ENCODE results near the gene MDN1.
"Not testable (repeated sequence)": the region's sequence is repeated elsewhere in the genome, so short reads cannot be mapped to it uniquely, and the experiment has no call there.

The MDN1 gene

DNA sequence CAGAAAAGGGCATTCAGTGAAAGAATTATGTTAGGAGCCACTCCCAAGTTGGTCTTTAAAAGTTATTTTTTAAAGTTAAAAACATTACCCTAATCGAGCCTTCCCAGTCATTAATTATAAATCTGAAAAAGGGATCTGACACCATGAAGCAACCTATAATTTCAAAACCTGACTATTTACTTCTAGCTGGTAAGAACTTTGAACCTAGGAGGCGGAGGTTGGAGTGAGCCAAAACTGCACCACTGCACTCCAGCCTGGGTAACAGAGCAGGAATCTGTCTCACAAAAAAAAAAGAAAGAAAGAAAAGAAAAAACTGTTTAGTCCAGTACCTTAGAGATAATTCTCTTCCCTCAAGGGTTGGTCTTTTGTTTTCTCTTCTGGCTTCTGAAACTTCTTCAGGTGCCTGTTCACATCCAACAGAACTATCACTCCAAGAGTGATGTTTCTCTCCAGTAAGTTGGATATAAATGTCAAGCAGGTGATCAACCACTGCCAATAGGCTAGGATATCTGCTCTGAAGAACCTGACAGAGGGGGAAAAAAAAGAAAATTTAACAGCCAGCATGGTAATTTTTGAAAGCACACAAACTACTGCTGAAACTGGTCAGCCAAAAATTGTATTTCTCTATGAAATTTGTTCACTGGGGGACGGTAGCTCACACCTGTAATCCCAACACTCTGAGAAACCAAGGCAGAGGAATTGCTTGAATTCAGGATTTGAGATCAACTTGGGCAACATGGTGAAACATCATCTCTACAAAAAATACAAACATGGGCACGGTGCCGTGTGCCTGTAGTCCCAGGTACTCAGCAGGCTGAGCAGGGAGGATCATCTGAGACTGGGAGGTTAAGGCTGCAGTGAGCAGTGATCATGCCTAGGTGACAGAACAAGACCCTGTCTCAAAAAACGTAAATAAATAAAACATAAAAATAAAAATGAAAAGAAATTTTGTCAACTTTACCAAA, 38.2 kb downstream of the MDN1 start:
- Histone ChIP-seq H3K27ac (no peak overlapping the region), H3K4me3 (no peak overlapping the region)

DNA sequence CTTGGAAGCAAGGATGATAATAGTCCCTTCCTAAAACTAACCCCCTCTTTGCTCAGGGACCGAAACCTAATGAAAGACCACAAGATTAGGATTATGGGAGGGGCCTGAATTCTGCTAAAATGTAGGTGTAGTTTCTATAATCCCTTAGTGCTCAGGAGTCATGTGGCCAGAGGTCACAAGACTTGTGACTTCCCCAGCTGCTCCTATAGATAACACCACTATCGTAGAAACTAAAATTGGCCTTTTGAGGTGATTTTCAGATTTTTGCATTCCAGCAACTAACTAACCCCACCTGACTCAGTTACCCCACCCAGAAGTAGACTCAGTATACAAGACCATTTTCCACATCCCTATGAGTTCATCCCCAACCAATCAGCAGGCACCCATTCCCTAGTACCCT, 42.1 kb downstream of the MDN1 start:
- H3K4me3 ChIP-seq, result no peak overlapping the region
- no peak overlapping the region for H3K27ac ChIP-seq

DNA sequence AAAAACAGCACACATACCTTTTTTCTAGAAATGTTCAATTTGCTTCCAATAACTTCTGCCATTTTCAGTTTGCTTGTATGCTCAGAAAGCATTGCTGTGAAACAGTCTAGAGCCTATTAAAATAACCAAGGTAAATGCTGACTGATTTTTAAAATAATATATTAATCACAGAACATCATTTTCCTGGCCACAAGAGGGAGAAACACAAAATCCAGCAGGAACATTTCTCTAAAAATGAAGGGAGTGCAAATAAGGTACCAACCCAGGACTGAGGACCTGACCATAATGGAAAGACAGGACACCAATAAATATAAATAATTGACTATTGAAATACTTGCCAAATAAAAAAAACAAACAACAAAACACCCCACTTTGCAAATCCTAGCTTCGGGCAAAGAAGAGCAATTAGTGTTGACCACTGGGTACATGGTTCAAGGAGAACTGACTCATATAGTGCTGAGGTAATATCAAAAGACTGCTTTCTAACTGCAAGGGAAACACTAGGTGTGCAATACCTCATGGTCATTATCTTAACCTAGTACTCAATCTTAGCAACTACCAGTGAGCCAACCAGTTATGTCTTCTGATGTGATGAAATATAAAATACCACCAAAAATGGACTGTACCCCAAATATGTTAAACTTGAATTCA, 42.9 kb downstream of the MDN1 start:
- Histone ChIP-seq H3K27ac (no peak overlapping the region), H3K4me3 (no peak overlapping the region)

DNA sequence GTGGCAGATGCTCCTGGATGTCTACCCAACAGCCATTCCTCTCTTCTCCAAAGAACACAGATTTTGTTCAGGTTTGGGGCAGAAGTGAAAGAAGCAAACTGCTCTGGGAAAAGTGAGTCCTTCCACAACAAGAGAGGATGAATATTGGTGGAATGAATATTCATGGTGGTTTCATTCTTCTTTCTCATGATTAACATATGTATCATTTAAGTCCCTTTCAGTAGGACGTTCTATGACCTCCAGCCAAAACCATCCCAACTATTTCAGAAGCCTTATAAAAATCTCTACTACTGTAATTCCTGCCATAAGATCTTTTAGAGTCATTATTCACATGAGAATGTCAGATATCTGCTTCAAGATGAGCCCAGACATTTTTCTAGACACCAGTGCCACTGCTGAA, 44.4 kb downstream of the MDN1 start:
- Histone ChIP-seq H3K27ac (no peak overlapping the region), H3K4me3 (no peak overlapping the region)

DNA sequence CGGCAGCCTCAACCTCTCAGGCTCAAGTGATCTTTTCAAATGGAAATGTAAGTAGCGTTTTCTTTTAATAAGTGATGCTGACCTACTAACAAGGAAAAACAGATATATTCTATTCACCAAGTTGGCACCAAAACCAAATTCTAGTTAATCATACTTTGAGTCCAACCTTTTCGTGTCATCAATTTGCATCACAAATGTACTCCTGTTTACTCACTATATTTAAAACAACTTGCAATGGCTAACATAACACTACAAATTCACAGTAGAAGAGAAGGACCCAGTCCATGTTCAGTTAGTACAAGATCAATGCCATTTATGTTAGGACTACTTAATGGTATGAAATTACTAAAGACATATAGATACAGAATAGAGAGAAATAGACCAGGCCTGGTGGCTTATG, 50.0 kb downstream of the MDN1 start:
- Histone ChIP-seq H3K4me3 (no peak overlapping the region), H3K27ac (no peak overlapping the region)

DNA sequence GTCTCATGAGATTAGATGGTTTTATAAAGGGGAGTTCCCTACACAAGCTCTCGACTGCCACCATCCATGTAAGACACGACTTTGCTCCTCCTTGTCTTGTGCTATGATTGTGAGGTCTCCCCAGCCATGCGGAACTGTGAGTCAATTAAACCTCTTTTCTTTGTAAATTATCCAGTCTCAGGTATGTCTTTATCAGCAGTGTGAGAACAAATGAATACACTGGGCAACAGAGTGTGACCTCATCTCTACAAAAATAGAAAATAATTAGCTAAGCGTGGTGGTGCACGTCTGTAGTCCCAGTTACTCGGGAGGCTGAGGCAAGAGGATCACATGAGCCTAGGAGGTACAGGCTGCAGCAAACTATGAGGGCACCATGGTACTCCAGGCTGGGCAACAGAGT, 51.3 kb downstream of the MDN1 start:
- H3K4me3 ChIP-seq, result no peak overlapping the region
- no peak overlapping the region for H3K27ac ChIP-seq

DNA sequence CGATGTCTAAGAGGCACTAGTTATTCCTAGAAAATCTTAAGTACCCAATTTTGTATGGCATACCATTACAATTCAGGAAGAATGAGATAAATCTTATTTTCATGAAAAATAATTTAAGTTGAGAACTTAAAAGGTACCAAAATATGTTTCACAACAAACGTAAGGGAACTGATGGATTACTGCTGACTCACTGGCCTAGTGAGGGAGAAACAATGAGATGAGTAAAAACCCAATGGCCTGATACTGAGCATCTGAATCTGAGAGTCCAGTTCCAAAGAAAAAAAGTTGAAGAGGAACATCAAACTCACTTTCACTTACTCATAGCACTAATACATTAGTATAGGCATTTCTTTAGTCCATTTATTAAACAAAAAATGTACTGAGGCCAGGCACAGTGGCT, 56.0 kb downstream of the MDN1 start:
- Histone ChIP-seq H3K27ac (no peak overlapping the region), H3K4me3 (no peak overlapping the region)

DNA sequence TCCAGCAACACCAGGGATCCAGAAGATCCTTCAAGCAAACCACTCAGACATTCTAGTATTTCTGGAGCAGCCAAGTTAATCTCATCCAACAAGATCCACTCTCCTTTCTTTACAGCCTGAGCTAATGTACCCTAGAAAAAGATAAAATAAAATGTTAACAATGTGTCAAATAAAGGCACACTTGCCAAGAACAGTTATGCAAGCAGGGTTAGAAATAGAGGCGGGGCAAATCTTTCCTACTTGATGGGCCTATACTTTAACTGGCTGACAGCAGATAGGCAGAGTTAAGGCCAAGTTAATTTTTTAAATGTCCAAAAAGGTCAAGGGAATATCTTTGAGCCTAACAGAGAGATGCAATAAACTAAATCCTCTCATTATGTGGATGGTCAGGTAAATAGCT, 60.8 kb downstream of the MDN1 start:
- Histone ChIP-seq H3K27ac (no peak overlapping the region), H3K4me3 (no peak overlapping the region)

GRCh38 chr6:89750338-89750737, 69.3 kb downstream of the MDN1 start:
- H3K4me3 ChIP-seq, result no peak overlapping the region
- no peak overlapping the region for H3K27ac ChIP-seq

DNA sequence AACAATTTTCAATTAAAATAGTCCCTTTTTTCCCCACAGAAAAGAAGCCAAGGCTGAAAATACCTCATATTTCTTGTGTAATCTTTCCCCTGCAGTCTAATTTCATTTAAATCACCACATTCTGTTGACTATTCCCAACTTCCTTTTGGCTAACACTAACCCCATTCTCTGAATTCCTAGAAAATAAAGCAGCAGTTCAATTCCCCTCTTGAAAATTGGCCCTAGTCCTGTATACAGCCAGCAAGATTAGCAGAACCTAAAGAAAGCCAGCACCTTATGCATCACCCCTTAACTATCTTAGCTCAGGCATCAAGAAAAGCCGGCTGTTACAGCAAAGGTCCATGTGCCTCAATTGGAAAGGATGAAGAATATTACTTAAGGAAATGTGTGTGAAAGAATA, 69.7 kb downstream of the MDN1 start:
- H3K27ac ChIP-seq, result no peak overlapping the region

DNA sequence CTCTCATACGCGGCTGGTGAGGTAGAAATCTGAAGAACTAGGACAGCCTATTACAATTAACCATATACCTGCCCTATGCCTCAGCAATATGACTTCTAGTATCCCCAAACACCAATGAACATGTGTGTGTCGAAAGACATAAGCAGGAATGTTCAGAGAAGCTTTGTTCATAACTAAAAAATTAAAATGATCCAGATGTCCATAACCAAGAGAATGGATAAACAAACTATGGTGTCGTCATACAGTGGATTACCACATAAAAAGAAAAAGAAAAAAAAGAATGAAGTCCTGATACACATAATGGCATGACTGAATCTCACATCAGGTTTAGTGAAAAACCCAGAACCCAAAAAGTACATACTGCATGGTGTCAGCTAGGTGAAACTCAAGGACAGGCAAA, 73.9 kb downstream of the MDN1 start:
- no peak overlapping the region for H3K4me3 ChIP-seq
- H3K27ac ChIP-seq, result no peak overlapping the region

More for the DNA sequence above, 69.7 kb downstream of the MDN1 start:
- H3K4me3 ChIP-seq, result no peak overlapping the region

DNA sequence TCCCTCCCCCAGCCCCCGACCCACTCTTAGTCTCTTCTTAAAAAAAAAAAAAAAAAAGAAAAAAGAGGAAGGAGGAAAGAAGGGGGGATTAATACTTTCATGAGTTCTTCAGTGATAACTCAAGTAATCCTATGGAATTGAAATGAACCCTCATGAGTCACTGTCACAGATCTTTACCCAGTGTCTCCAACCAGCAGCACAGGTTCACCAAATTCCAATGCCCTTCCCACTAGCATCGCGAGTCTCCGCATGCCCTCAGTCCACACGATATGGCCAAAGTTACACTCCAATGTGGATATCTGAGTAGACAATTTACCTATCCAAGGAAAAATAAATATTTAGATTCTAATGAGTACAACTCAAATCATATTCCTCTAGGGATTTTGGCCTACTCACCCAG, 74.5 kb downstream of the MDN1 start:
- Histone ChIP-seq H3K27ac (no peak overlapping the region), H3K4me3 (no peak overlapping the region)

- H3K27ac ChIP-seq, result no peak overlapping the region
Measured at GRCh38 chr6:89736893-89737292, 82.7 kb downstream of the MDN1 start.

DNA sequence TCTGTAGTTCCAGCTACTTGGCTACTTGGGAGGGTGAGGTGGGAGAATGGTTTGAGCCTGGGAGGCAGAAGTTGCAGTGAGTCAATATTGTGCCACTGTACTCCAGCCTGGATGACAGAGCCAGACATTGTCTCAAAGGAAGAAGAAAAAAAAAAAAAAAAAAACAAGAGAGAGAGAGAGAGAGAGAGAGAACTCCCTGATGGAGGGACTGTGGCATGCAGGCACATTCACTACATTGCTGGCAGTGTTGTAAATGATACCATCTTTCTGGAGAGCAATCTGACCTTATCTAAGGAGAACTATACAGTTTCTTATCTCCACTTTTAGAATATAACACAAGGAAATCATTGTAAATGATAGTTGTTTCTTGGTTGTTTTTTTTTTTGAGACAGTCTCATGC, 85.1 kb downstream of the MDN1 start:
- H3K27ac ChIP-seq, result no peak overlapping the region

More at GRCh38 chr6:89736893-89737292, 82.7 kb downstream of the MDN1 start:
- no peak overlapping the region for H3K4me3 ChIP-seq

DNA sequence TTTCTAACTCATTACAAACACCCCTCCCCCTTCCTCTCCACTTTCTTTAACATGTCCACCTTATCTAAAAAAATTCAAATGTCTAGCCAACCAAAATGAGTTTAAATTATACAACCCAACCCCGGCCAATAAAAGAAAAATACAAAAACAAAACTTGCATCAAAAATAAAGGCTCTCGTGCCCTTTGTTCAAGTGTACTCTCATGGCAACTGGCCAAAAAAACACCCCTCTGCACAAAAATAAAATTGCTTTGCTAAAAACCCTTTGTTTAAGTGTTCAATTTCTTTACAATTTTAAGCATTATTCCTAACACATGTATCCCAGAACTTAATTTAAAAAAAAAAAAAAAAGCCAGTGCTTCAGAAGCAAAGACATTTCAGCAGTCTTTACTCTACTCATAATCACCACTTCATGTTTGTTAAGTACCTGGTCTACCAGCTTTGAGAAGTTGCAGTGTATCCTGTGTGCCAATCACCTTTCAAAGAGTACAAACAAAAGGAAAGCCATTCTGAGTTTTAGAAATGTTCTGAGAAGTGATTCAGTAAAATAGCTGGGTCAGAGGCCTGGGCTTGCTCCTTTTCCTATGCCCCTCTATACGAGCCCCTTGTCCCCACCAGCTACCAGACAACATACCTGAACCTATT, 87.5 kb downstream of the MDN1 start:
- no peak overlapping the region for H3K4me3 ChIP-seq
- no peak overlapping the region for H3K27ac ChIP-seq

More for the DNA sequence above, 85.1 kb downstream of the MDN1 start:
- no peak overlapping the region for H3K4me3 ChIP-seq

- H3K27ac ChIP-seq, H3K4me3 ChIP-seq: not testable (repeated sequence)
Measured at GRCh38 chr6:89731262-89731661, 88.3 kb downstream of the MDN1 start.

DNA sequence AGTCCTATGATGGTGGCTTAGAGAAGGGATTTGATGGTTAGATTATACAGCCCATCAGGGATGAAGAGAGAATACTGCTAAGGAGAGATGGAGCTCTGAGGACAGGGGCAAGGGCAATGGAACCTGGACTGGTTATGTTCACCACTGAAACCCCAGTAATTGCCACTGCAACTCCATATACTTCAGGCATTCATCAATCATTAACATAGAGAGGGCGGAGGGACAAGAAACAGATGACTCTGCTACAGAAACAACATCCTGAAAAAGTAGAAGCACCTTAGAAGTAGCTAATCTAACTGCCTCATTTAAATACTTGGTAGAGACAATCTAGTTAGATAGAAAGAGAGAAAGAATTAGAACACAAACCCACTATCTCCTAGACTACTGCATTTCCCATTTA, 89.8 kb downstream of the MDN1 start:
- no peak overlapping the region for H3K4me3 ChIP-seq
- H3K27ac ChIP-seq, result no peak overlapping the region

GRCh38 chr6:89727501-89727900, 92.1 kb downstream of the MDN1 start:
- H3K27ac ChIP-seq, result no peak overlapping the region
- no peak overlapping the region for H3K4me3 ChIP-seq

- Histone ChIP-seq H3K4me3 (no peak overlapping the region), H3K27ac (no peak overlapping the region)
Measured at GRCh38 chr6:89724981-89725380, 94.6 kb downstream of the MDN1 start.

DNA sequence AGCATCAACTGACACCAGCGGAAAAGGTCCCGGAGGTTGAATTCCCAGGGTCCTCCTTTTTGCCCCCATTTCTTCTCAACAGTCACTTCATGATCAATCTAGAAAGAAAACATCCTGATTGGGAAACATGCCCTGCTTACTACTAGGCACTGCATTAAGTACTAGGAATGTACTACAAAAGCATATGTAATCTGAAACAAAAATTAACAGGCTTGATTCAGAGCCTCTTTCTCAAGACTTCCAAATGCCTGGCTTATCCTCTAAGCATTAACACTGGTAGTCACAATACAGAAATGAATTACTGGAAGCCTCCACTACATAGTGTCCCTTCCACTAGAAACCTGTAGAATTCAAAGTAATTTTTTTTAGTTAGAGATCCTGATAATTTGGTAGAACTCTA, 96.5 kb downstream of the MDN1 start:
- H3K27ac ChIP-seq, result no peak overlapping the region
- no peak overlapping the region for H3K4me3 ChIP-seq

DNA sequence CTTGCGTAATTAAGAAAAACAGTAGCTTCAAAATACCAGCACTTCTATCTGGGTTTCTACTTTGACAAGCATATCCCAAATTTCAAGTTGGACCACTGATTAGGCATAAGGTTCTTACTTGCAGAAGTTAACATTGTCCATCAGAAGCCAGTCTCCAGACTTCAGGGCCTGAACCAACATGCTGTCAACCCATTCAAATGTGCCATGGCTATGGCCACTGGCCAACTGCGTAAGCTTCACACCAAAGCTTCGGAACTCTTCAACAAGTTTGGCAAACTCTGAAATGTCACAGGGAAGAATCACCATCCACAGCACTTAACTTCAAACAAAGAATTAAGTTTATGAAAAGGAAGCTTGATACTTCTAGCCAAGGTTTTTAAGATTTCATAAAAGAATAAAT, 103.1 kb downstream of the MDN1 start:
- Histone ChIP-seq H3K4me3 (no peak overlapping the region), H3K27ac (no peak overlapping the region)
